Smooth muscle cell (in vitro differentiated cells): ENCODE results near the gene IHH. TPM values are rescaled to one million over a fixed set of nuclear protein-coding genes. Genes with fewer than 3 reads are reported as not detected.

Source experiments
- DNase-seq: peaks from one replicate; lab custom pipeline; 2025; ENCODE audit not compliant: unreplicated experiment; lab: John Stamatoyannopoulos, UW
- H2AFZ ChIP-seq: fragments of 200-600 bp; sonication (generic); 2 replicates; pipeline ENCODE4 v1.6.0; 2016; ENCODE audit warnings: antibody characterized with exemption, low read depth, mild to moderate bottlenecking
- H3F3A ChIP-seq: fragments of 200-600 bp; sonication (generic); 2 replicates; pipeline ENCODE4 v1.6.0; 2017; ENCODE audit warnings: antibody characterized with exemption, low read depth
- H3K27ac ChIP-seq: fragments of 200-600 bp; sonication (generic); 2 replicates; pipeline ENCODE4 v1.5.1; 2016; ENCODE audit warnings: low read depth, mild to moderate bottlenecking
- H3K27me3 ChIP-seq: fragments of 200-600 bp; sonication (generic); 2 replicates; pipeline ENCODE4 v1.6.1; 2016; ENCODE audit warnings: low read depth, mild to moderate bottlenecking
- H3K36me3 ChIP-seq: fragments of 200-600 bp; sonication (generic); 2 replicates; pipeline ENCODE4 v1.5.1; 2016; ENCODE audit warnings: low read depth
- H3K4me1 ChIP-seq: fragments of 200-600 bp; sonication (generic); 2 replicates; pipeline ENCODE4 v1.5.1; 2016; ENCODE audit warnings: low read depth
- H3K4me2 ChIP-seq: fragments of 200-600 bp; sonication (generic); 2 replicates; pipeline ENCODE4 v1.6.0; 2016; ENCODE audit warnings: mild to moderate bottlenecking
- H3K4me3 ChIP-seq: fragments of 200-600 bp; sonication (generic); 2 replicates; pipeline ENCODE4 v1.5.1; 2016; ENCODE audit warnings: mild to moderate bottlenecking
- H3K79me2 ChIP-seq: fragments of 200-600 bp; sonication (generic); 2 replicates; pipeline ENCODE4 v1.6.0; 2016; ENCODE audit warnings: low read depth, mild to moderate bottlenecking
- H3K9ac ChIP-seq: fragments of 200-600 bp; sonication (generic); 2 replicates; pipeline ENCODE4 v1.6.0; 2016; ENCODE audit warnings: low read depth
- H3K9me3 ChIP-seq: fragments of 200-600 bp; sonication (generic); replicated peaks from 2 replicates; pipeline ENCODE4 v1.5.1; 2016; ENCODE audit warnings: low read depth
- H4K20me1 ChIP-seq: fragments of 200-600 bp; sonication (generic); 2 replicates; pipeline ENCODE4 v1.6.0; 2016; ENCODE audit warnings: low read depth
- CTCF ChIP-seq: fragments of 200-600 bp; sonication (generic); IDR thresholded peaks from 2 replicates; pipeline ENCODE4 v1.5.1; 2017; ENCODE audit warnings: borderline replicate concordance, mild to moderate bottlenecking, antibody characterized with exemption; ENCODE audit not compliant: insufficient read depth, poor library complexity, severe bottlenecking
- WGBS: methylation state at CpG from one replicate; pipeline ENCODE4 v1.1.7; 2016; ENCODE audit warnings: low lambda C conversion rate; 5-methylcytosine and 5-hydroxymethylcytosine counted together
- polyA plus RNA-seq: library from polyadenylated mRNA; unstranded; fragments of >200 nt; fragmentation: Nextera tagmentation; extraction: Ambion mirVana; gene quantifications from 2 replicates; pipeline ENCODE4 v1.2.1, GENCODE V29; 2016
- total RNA-seq: library from RNA; depleted of rRNA; stranded (reverse); fragments of >200 nt; gene quantifications from 2 replicates; pipeline ENCODE4 v1.2.3, GENCODE V29; 2014

The IHH gene
- total and polyA plus RNA-seq, 2 experiments from 2014 or later = 0.09 TPM; not detected in 1

GRCh38 chr2:219049282-219049681 is 11.4 kb downstream of the IHH start:
- Histone ChIP-seq H3K4me3 (no peak overlapping the region), H3K27ac (no peak overlapping the region), H3K4me1 (no peaks in the 10 kb centered on the region), H3K9ac (no peak overlapping the region), H3F3A (no peaks in the 10 kb centered on the region), H3K4me2 (no peak overlapping the region), H3K27me3 (peaks cover 80% of the 10 kb centered on the region), H2AFZ (no peak overlapping the region), H3K9me3 (no peaks in the 10 kb centered on the region), H4K20me1 (no peaks in the 10 kb centered on the region), H3K79me2 (no peaks in the 10 kb centered on the region), H3K36me3 (no peaks in the 10 kb centered on the region)
- no peak for DNase-seq
- no peak for TF ChIP-seq CTCF
- WGBS = 76% methylated on average over 6 of the region's 6 CpGs

GRCh38 chr2:219045937-219046550 is 14.7 kb downstream of the IHH start:
- Histone ChIP-seq H3K4me1 (no peaks in the 10 kb centered on the region), H3K79me2 (no peaks in the 10 kb centered on the region), H3F3A (no peaks in the 10 kb centered on the region), H3K9me3 (no peaks in the 10 kb centered on the region), H3K27ac (no peak overlapping the region), H4K20me1 (no peaks in the 10 kb centered on the region), H3K27me3 (peaks cover 77% of the 10 kb centered on the region), H3K9ac (no peak overlapping the region), H3K36me3 (no peaks in the 10 kb centered on the region), H3K4me3 (no peak overlapping the region), H3K4me2 (no peak overlapping the region), H2AFZ (no peak overlapping the region)
- no peak for DNase-seq
- TF ChIP-seq CTCF = no peak
- 5% methylated on average over 6 of the region's 6 CpGs for WGBS

- no peaks in the 10 kb centered on the region for H3F3A ChIP-seq
- H3K9ac ChIP-seq = no peak overlapping the region
- DNase-seq = no peak
- H3K4me2 ChIP-seq = no peak overlapping the region
- H3K27me3 ChIP-seq = peaks cover 74% of the 10 kb centered on the region
- no peaks in the 10 kb centered on the region for H3K4me1 ChIP-seq
- no peaks in the 10 kb centered on the region for H4K20me1 ChIP-seq
- H3K36me3 ChIP-seq = no peaks in the 10 kb centered on the region
- no peak overlapping the region for H3K4me3 ChIP-seq
- TF ChIP-seq CTCF = no peak
- H3K9me3 ChIP-seq = no peaks in the 10 kb centered on the region
- no peaks in the 10 kb centered on the region for H3K79me2 ChIP-seq
- H2AFZ ChIP-seq = no peak overlapping the region
- no peak overlapping the region for H3K27ac ChIP-seq
- 76% methylated on average over 2 of the region's 2 CpGs for WGBS
These were observed 18.0 kb downstream of the IHH start for GRCh38 chr2:219042750-219043149.

GRCh38 chr2:219042157-219042556 is 18.6 kb downstream of the IHH start:
- Histone ChIP-seq H4K20me1 (no peaks in the 10 kb centered on the region), H3F3A (no peaks in the 10 kb centered on the region), H3K79me2 (no peaks in the 10 kb centered on the region), H3K27ac (no peak overlapping the region), H3K27me3 (peaks cover 69% of the 10 kb centered on the region), H3K9ac (no peak overlapping the region), H3K9me3 (no peaks in the 10 kb centered on the region), H3K4me1 (no peaks in the 10 kb centered on the region), H3K4me2 (no peak overlapping the region), H3K4me3 (no peak overlapping the region), H2AFZ (no peak overlapping the region), H3K36me3 (no peaks in the 10 kb centered on the region)
- 84% methylated on average over 4 of the region's 4 CpGs for WGBS
- DNase-seq = no peak
- no peak for TF ChIP-seq CTCF
